NCI-H128 (cell line): ENCODE measurements around the gene APOC4.
"Not testable (repeated sequence)": the region's sequence is repeated elsewhere in the genome, so short reads cannot be mapped to it uniquely, and the experiment has no call there.

Experiments used
- DNase-seq: peaks from one replicate; lab custom pipeline; 2025; ENCODE audit not compliant: unreplicated experiment; lab: John Stamatoyannopoulos, UW

APOC4 gene

DNA sequence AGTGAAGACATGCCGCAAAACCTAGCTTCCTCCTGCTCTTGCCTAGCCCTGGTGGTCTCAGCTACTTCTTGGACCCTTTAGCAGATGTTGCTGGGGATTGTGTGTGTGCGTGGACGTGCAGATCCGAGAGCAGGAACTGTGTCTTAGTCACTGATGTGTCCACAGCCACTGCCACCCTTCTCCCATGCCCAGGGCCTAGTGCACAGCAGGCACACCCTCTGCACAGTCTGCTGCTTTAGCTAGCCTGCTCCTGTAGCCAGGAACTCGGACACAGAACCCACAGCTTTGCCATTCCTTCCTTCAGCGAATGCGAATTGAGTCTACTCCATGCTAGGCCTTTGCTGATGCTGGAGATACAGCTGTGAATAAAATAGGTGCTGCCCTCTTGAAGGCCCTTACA, 15.5 kb downstream of the APOC4 start:
- no peak for DNase-seq

DNA sequence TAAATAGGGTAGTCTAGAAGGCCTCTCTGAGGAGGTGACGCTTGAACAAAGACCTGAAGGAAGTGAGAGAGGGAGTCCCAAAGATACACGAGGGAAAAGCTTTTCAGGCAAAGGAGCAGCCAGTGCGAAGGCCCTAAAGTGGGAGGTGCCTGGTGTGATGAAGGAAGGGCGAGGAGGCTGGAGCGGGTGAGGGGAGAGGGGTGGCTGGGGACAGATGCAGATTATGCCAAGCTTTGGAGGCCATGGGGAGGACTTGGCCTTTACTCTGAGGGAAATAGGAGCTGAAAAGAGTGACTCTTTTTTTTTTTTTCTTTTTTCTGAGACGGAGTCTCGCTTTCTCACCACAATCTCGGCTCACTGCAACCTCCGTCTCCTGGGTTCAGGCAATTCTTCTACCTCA, 16.1 kb downstream of the APOC4 start:
- no peak for DNase-seq

DNA sequence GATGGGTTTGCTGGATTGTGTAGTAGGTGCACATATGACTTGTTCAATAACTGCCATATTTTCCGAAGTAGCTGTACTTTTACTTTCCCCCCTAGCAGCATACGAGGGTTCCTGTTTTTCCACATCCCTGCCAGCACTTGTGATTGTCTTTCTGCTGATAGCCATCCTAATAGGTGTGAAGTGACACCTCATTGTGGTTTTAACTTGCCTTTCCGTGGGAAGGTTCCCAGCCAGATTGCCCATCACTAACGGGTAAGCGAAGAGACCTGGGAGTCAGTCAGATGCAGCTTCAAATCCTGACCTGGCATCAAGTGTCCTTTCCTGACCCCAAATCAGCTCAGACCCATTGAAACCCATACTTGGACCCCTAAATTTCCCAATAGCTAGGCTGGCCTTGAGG, 17.7 kb downstream of the APOC4 start:
- DNase-seq = no peak

DNA sequence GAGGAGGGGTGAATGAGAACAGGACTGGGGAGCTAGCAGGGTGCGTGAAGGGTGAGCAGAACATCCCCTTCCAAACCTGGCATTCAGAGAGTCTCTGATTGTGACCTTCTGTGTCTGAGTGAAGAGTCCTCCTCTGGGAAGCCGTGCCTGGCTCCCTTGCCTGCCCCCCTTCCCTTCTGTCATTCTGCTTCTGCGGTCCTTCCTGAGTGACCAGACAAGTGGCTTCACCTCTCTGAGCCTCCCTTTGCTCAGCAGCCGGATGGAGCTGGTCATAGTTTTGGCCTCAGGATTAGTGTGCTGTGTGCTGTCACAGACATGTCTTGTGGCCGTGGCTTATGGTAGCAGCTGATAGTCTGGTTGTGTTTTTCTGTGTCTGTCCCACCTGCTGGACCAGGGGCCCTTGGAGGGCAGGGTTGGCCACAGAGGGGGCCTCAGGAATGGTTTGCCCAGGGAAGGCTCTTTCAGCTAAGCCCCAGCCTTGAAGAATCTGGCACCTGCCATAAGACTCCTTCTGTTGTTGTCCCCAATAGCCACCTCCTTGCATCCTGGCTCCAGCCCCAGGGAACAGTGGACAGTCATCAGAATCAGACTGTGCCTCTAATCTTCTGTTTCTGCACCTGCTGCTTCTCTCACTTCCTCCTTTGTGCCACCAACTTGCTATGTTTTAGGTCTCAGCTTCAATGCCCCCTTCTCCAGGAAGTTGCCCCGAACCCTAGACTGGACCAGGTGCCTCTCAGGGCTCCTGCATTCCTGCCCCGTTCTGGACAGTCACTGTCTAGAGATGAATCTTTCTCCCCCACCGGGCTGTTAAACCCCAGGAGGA, 19.1 kb downstream of the APOC4 start:
- DNase-seq = no peak

DNA sequence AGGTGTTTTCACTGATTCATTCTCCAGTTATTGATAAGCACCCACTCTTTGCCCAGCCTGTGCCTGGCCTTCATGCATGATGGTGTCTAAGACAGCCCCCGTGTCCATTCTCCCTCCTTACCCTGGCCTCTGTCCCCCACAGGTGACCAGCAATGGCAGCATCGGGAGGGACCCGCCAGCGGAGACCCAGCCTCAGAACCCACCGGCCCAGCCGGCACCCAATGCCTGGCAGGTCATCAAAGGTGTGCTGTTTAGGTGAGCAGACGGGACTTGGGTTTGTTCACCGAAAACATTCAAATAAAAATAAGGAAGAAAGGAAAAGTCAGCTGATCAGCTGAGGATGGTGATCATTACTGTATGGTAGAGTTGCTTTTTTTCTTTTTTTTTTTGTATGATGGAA, 19.8 kb downstream of the APOC4 start:
- DNase-seq = no peak

DNA sequence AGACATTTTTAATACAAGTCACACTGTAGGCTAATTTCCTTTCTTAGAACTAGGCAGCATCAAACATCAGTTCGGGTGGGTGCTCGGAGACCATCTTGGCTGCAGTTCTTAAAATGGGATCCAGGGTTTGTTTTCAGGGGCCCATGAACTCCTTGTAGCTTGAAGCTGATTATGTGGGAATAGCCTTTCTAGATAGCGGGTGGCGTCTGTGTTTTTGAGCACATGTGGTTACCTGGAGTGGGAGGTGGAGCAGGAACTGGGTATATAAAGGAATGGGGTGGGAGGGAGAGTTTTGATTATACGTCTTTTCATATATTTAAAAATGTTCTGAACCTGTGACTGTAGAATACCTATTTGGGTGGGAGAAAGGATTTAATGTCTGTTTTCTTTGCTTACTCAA, 26.1 kb downstream of the APOC4 start:
- no peak for DNase-seq

DNA sequence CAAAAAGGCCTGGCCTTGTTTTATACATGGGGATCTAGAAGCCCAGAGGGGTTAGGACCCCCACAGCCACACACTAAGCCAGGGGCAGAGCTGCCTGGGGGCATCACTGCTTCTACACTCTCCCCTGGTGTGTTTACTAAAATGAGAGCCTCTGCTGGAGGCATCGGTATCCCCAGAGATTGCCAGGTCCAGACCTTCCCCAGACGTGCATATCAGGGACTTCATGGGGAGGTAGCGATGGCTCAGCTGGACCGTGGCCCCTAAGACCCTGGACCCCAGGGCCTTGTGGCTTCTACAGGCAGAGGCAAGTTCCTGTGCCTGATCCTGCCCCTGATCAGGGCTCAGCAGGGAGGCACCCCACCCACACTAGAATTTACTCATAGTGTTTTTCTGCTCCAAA, 26.6 kb downstream of the APOC4 start:
- DNase-seq = no peak

DNA sequence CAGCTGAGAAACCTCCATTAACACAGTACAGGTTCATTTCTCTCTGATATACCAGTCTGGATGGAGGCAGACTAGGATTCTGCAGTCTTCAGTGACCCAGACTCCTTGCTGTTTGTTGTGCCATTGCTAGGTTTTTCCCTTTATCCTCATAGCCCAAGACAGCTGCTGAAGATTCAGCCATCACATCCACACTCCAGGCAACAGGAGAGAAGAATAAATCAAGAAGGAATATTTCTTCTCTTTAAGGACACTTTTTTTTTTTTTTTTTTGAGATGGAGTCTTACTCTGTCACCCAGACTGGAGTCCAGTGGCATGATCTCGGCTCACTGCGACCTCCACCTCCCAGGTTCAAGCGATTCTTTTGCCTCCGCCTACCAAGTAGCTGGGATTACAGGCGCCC, 27.4 kb downstream of the APOC4 start:
- no peak for DNase-seq

DNA sequence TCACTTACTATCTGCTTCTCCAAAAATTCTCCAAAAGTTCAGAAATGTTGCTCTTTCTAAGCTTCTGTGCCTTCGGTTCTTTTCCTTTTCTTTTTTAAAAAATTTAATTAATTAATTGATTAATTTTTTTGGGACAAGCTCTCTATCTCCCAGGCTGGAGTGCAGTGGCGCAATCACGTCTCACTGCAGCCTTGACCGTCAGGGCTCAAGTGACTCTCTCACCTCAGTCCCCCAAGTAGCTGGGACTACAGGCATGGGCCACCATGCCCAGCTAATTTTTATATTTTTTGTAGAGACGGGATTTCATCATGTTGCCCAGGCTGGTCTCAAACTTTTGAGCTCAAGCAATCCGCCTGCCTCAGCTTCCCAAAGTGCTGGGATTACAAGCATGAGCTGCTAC, 29.4 kb downstream of the APOC4 start:
- not testable (repeated sequence) for DNase-seq

DNA sequence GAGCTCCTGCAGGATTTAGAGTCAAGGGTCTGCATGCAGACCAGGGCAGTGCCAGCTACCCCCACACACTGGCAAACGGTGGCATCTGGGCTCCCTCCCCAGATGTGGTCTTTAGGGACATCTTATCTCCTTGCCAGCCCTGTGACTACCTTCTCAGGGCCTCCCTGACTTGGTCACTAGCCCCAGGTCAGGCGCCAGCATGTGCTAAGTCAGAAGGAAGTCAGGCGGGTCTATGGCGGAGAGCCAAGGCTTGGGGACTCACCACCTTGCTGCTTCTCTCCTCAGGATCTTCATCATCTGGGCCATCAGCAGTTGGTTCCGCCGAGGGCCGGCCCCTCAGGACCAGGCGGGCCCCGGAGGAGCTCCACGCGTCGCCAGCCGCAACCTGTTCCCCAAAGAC, 30.8 kb downstream of the APOC4 start:
- DNase-seq = no peak

DNA sequence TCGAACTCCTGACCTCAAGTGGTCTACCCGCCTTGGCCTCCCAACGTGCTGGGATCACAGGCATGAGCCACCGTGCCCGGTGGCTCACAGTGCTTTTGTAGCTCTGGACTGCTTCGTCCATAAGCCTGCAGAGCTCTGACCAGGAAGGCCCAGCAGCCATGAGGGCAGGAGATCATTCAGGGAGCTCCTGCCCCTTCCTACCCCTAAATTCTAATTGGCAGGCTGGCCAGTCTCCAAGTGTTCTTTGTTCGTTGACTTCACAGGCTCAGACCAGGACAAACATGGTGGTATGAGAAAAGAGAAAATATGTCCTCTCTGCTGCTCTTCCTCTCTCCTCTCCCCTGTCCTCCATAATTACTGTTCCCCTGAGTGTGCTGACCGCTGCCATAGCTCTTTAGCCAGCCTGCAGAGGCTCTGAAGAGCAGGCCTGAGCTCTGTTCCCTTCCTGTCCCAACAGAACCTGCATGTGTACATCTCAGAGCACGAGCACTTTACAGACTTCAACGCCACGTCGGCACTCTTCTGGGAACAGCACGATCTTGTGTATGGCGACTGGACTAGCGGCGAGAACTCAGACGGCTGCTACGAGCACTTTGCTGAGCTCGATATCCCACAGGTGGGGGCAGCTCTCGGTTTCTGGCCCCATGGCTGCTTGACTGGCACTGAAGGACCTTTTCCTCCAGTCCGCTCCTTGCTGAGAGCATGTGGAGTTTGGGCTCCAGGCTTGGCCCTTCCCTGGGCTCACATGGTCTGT, 32.1 kb downstream of the APOC4 start:
- DNase-seq = no peak

DNA sequence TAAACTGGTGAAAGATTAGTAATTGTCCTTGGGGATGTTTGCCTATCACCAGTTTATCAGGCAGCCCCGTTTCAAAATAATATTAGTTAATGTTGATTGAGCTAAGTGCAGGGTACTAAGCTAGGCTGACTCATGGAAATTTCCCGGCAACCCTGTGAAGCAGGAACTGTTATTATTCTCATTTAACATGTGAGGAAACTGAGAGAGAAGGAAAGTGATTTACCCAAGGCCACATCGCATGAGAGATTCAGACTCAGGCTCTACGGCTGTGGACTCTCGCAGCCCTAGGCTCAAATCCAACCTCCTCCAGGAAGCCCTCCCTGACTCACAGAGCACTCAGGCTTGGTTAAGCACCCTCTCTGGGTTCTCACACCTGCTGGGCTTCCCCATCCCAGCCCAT, 32.8 kb downstream of the APOC4 start:
- DNase-seq = no peak

DNA sequence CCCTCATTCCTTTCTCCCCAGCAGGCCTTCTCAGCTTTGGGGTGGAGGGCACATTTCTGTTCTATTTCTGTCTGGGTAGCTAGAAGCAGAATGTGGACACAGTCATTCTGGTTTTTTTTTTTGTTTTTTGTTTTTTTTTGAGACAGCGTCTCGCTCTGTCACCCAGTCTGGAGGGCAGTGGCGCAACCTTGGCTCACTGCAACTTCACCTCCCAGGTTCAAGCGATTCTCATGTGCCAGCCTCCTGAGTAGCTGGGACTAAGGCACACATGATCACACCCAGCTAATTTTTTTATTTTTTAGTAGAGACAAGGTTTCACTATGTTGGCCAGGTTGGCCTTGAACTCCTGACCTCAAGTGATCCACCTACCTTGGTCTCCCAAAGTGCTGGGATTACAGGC, 33.4 kb downstream of the APOC4 start:
- DNase-seq = no peak

DNA sequence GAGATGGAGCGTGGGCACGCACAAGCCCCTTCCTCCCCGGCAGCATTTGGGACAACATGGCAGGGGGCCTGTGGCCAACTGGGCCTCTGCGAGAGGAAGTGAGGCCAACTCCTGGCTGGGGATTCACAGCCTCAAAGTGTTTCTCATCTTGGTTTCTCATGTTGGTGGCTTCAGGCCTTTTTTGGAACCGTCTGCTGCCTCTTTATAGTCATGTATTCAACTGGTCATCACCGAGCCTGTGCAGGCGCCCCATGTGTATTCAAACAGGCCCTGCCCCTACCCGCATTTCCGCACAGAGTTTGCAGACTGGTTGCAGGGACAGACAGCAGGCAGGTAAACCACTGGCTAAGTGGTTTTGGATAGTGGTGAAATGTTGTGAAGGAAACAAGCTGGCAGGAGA, 42.0 kb downstream of the APOC4 start:
- no peak for DNase-seq

DNA sequence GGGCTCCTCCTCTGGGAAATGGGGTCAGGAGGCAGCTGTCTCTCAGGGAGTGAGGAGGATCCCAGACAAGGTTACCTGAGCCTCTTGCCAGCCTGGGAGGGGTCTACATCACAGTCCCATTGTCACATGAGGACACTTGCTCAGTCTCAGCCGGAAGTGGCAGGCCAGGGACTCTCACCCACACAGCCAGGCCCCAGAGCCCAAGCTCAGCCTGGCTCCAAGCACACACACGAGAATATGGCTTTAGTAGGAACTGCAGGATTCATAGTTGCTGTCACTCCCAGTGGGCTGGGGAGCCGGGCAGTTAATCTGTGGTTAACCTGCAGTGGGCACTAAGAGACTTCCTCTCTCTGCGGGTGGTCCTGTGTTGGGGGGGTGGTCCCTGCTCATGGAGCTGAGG, 43.4 kb downstream of the APOC4 start:
- DNase-seq = no peak

DNA sequence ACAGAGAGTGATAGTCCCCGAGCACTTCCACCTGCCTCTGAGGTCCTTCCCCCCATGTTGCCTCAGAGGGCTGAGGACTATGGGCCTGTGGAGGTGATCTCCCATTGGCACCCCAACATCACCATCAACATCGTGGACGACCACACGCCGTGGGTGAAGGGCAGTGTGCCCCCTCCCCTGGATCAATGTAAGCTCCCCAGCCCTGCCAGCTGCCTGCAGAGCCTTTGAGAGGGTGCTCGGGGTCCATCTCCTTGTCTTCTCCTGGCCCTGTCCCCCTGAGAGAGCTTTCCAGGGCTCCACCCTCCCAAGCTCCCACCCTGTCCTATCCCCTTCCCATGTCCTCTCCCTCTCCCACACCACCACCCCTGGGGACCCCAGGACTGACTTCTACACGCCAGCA, 44.4 kb downstream of the APOC4 start:
- no peak for DNase-seq

DNA sequence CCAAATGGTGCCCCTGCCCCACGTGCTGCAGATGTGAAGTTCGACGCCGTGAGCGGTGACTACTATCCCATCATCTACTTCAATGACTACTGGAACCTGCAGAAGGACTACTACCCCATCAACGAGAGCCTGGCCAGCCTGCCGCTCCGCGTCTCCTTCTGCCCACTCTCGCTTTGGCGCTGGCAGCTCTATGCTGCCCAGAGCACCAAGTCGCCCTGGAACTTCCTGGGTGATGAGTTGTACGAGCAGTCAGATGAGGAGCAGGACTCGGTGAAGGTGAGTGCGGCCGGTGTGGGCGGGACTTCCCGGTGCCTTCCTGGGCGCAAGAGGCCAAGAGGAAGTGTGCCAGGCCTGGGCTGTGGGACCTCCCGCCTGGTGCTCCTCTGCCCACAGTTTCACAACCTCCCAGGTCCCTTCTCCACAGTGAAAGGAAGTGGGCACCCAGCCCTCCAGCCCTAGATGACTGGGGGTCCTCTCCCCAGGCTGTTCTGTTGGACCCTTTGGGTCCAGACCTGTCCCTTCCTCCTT, 45.2 kb downstream of the APOC4 start:
- no peak for DNase-seq

DNA sequence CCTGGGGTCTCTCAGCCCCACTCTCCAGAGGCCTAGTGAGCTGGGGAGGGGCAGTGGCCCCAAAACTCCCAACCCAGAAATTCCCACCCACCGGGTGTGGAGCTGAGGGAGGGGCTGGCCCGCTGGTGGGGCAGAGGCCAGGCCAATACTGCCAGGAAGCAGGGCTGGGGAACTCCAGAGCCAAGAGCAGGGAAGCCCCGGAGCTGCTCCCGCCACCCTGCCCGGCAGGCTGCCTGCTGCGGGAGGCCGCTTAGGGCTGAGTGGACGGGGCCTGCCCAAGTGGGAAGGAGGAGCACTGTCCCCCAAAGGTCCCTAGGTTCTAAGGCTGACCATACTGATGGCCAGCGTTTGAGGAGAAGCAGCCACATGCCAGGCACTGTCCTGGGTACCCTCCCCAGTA, 46.2 kb downstream of the APOC4 start:
- DNase-seq = no peak

DNA sequence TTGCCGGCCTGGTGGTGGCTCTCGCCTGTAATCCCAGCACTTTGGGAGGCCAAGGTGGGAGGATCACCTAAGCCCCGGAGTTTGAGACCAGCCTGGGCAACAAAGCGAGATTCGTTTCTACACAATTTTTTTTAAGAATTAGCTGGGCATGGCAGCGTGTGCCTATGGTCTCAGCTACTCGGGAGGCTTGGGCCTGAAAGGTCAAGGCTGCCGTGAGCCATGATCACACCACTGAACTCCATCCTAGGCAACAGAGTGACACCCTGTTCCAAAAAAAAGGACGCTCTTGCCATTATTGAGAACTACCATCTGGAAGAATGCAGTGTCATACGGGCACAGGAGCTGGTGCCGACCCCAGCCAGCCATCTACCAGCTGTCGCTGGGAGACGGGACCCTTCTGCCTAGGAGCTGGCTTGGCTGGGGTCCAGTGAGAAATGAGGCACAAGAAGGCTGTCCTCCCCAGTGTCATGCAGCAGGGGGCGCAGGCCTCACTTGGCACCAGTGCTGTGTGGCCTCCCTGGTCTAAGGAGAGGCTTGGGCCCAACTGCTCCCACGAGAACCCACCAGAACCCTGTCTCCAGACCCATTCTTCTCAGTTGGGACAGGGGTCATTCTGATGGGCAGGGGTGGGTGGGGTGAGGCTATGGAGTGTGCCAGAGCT, 47.0 kb downstream of the APOC4 start:
- DNase-seq = no peak

DNA sequence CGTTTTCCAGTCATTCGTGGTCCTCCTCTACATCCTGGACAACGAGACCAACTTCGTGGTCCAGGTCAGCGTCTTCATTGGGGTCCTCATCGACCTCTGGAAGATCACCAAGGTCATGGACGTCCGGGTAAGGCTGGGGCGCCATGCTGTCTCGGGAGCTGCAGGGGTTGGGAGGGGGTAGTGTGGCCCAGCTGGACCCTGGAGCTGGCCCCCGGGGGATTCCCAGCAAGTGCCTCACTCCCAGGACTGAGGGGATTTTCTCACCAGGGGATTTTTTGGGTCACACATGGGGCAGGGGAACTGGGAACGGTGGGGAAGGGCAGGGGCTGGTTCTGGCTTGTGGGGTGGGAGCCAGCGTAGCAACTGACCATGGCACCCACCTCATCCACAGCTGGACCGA, 48.4 kb downstream of the APOC4 start:
- no peak for DNase-seq

DNA sequence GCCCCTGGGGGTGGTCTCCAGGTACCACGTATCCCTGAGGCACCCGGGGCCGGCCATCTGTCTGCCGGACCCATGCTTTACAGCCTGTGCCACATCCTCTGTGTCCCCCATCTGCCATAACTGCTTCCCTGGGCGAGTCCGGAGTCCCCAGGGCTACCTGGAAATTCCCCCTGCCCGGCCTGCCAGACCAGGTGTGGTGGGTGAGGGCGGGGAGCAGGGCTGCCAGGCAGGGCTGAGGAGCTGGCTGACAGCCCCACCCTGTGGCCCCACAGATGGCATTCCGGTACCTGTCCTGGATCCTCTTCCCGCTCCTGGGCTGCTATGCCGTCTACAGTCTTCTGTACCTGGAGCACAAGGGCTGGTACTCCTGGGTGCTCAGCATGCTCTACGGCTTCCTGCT, 48.9 kb downstream of the APOC4 start:
- DNase-seq = no peak
